Osteocyte (in vitro differentiated cells): ENCODE data around the gene PRPF38A. TPM values are rescaled to one million over a fixed set of nuclear protein-coding genes. Genes with fewer than 3 reads are reported as not detected.

ENCODE experiments used
- DNase-seq: peaks from one replicate; pipeline ENCODE4 v3.0.0; 2021; ENCODE audit warnings: mixed read lengths; ENCODE audit not compliant: unreplicated experiment; ENCODE audit errors: extremely low spot score
- H3K27ac Mint-ChIP-seq: one replicate; pipeline ENCODE4 v1.8.0; 2021; ENCODE audit warnings: mild to moderate bottlenecking, mixed read lengths; ENCODE audit not compliant: unreplicated experiment
- H3K27me3 Mint-ChIP-seq: one replicate; pipeline ENCODE4 v1.8.0; 2021; ENCODE audit warnings: mixed read lengths; ENCODE audit not compliant: unreplicated experiment
- H3K36me3 Mint-ChIP-seq: one replicate; pipeline ENCODE4 v1.8.0; 2021; ENCODE audit warnings: mixed read lengths; ENCODE audit not compliant: unreplicated experiment
- H3K4me1 Mint-ChIP-seq: one replicate; pipeline ENCODE4 v1.8.0; 2021; ENCODE audit warnings: mixed read lengths; ENCODE audit not compliant: unreplicated experiment
- H3K4me3 Mint-ChIP-seq: one replicate; pipeline ENCODE4 v1.8.0; 2021; ENCODE audit warnings: mild to moderate bottlenecking, moderate library complexity, mixed read lengths; ENCODE audit not compliant: unreplicated experiment
- H3K9me3 Mint-ChIP-seq: one replicate; pipeline ENCODE4 v1.8.0; 2021; ENCODE audit warnings: mixed read lengths; ENCODE audit not compliant: unreplicated experiment
- CTCF ChIP-seq: fragments of 200-600 bp; sonication (generic); IDR thresholded peaks from 2 replicates; pipeline ENCODE4 v1.5.0; 2021; ENCODE audit warnings: antibody characterized with exemption, mild to moderate bottlenecking, moderate library complexity
- long read RNA-seq: library from polyadenylated mRNA; unstranded; transcript quantifications from one replicate; pipeline ENCODE4 v2.0.0, GENCODE V29; 2021
- total RNA-seq: library from RNA; stranded (reverse); gene quantifications from 2 replicates; pipeline ENCODE4 v1.2.1, GENCODE V29; 2021

Gene PRPF38A
- 35.0 and 35.9 TPM in 2 replicates for total RNA-seq
- long read RNA-seq, full-length matches to known transcripts: 325 of 353 reads
- long read RNA-seq, partial matches to known transcripts: 5 of 353 reads
- long read RNA-seq, other reads (novel, unspliced or antisense): 23 of 353 reads

GRCh38 chr1:52404116-52404974 lies at the start of gene PRPF38A, which contains the start of gene ORC1:
Gene PRPF38A (plus strand): TSS chr1:52404602. CDS start chr1:52404750, 148 bp downstream.
Gene ORC1 (minus strand): TSS chr1:52404423. CDS start chr1:52402223, 2,200 bp downstream.
- TF ChIP-seq CTCF: peak; percentile 66
- no peaks in the 10 kb centered on the region for H3K9me3 Mint-ChIP-seq
- peaks cover 18% of the 10 kb centered on the region for H3K36me3 Mint-ChIP-seq
- peak within 1 kb of the TSS; percentile 100 for H3K4me3 Mint-ChIP-seq
- peak; percentile 97 for DNase-seq
- no peaks in the 10 kb centered on the region for H3K27me3 Mint-ChIP-seq
- H3K27ac Mint-ChIP-seq: peak within 1 kb of the TSS; percentile 95
- peaks cover 34% of the 10 kb centered on the region for H3K4me1 Mint-ChIP-seq

- Mint-ChIP-seq H3K27me3 (no peaks in the 10 kb centered on the region), H3K27ac (no peak overlapping the region), H3K4me3 (no peak overlapping the region), H3K9me3 (no peaks in the 10 kb centered on the region), H3K36me3 (peaks cover 59% of the 10 kb centered on the region), H3K4me1 (no peaks in the 10 kb centered on the region)
- no peak for DNase-seq
- no peak for TF ChIP-seq CTCF
These were observed 49.0 kb upstream of the PRPF38A start for GRCh38 chr1:52355436-52355835.

- H3K36me3 Mint-ChIP-seq: peaks cover 63% of the 10 kb centered on the region
- no peaks in the 10 kb centered on the region for H3K27me3 Mint-ChIP-seq
- H3K4me1 Mint-ChIP-seq: no peaks in the 10 kb centered on the region
- H3K9me3 Mint-ChIP-seq: no peaks in the 10 kb centered on the region
- H3K4me3 Mint-ChIP-seq: no peak overlapping the region
- no peak overlapping the region for H3K27ac Mint-ChIP-seq
- DNase-seq: no peak
- no peak for TF ChIP-seq CTCF
These were observed 48.4 kb upstream of the PRPF38A start for GRCh38 chr1:52355847-52356505.

- Mint-ChIP-seq H3K36me3 (peaks cover 71% of the 10 kb centered on the region), H3K27ac (peak overlapping the region; percentile 2), H3K4me1 (no peaks in the 10 kb centered on the region), H3K4me3 (no peak overlapping the region), H3K27me3 (no peaks in the 10 kb centered on the region), H3K9me3 (no peaks in the 10 kb centered on the region)
- DNase-seq: no peak
- TF ChIP-seq CTCF: no peak
These were observed 47.5 kb upstream of the PRPF38A start for GRCh38 chr1:52356818-52357355.

GRCh38 chr1:52357397-52357796 lies 47.0 kb upstream of the PRPF38A start:
- Mint-ChIP-seq H3K36me3 (peaks cover 72% of the 10 kb centered on the region), H3K27ac (peak overlapping the region; percentile 2), H3K9me3 (no peaks in the 10 kb centered on the region), H3K4me3 (no peak overlapping the region), H3K27me3 (no peaks in the 10 kb centered on the region), H3K4me1 (no peaks in the 10 kb centered on the region)
- no peak for DNase-seq
- TF ChIP-seq CTCF: no peak
